Activated T-cell treated with anti-CD3 and anti-CD28 coated beads for 4 hours (primary cell): ENCODE data around the gene C1orf159.

Experiments
- DNase-seq: peaks from one replicate; pipeline ENCODE4 v3.0.0-alpha.2; 2020

C1orf159 gene

DNA sequence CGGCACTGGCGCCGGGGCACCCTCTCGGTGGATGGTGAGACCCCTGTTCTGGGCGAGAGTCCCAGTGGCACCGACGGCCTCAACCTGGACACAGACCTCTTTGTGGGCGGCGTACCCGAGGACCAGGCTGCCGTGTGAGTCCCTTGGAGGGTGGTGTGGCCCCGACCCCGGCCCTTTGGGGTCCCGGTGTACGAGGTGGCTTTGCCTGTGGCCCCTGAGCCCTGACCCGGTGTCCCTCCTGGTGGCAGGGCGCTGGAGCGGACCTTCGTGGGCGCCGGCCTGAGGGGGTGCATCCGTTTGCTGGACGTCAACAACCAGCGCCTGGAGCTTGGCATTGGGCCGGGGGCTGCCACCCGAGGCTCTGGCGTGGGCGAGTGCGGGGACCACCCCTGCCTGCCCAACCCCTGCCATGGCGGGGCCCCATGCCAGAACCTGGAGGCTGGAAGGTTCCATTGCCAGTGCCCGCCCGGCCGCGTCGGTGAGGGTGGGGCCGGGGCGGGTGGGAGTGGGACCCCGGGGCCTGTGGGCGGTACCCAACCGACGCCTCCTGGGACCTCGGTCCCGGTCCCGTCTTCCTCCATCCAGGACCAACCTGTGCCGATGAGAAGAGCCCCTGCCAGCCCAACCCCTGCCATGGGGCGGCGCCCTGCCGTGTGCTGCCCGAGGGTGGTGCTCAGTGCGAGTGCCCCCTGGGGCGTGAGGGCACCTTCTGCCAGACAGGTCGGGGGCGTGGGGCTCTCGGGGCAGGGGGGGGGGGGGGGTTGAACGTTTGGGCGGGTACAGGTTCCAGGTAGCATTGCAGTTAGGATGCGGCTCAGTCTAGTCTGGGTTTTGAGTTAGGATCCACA lies 66.3 kb downstream of the C1orf159 start:
- no peak for DNase-seq

DNA sequence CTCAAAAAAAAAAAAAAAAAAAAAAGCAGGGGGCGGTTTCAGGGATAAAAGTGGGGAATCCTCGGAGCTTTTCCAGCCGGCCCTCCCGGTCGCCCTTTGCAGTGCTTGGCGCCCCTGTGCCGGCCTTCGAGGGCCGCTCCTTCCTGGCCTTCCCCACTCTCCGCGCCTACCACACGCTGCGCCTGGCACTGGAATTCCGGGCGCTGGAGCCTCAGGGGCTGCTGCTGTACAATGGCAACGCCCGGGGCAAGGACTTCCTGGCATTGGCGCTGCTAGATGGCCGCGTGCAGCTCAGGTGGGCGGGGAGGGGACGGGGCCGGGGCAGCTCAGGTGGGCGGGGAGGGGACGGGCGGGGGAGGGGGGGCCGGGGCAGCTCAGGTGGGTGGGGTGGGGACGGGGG lies 67.1 kb downstream of the C1orf159 start:
- no peak for DNase-seq

DNA sequence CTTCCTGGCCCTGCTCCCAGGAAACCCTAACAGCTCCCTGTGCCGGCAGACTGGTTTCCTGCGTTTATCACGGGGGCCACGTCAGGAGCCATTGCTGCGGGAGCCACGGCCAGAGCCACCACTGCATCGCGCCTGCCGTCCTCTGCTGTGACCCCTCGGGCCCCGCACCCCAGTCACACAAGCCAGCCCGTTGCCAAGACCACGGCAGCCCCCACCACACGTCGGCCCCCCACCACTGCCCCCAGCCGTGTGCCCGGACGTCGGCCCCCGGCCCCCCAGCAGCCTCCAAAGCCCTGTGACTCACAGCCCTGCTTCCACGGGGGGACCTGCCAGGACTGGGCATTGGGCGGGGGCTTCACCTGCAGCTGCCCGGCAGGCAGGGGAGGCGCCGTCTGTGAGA lies 67.9 kb downstream of the C1orf159 start:
- no peak for DNase-seq

DNA sequence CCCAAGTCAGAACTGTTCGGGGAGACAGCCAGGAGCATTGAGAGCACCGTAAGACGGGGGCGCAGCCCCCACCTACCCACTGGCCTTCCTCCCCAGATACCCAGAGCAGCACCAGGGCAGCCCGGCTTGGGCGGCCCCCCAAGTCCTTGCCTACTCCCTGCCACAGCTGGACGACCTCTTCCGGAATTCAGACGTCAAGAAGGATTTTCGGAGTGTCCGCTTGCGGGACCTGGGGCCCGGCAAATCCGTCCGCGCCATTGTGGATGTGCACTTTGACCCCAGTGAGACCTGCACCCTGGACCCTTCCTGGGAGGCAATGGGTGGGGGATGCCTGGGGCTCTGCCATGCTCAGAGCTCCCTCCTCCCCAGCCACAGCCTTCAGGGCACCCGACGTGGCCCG lies 68.5 kb downstream of the C1orf159 start:
- DNase-seq = no peak

DNA sequence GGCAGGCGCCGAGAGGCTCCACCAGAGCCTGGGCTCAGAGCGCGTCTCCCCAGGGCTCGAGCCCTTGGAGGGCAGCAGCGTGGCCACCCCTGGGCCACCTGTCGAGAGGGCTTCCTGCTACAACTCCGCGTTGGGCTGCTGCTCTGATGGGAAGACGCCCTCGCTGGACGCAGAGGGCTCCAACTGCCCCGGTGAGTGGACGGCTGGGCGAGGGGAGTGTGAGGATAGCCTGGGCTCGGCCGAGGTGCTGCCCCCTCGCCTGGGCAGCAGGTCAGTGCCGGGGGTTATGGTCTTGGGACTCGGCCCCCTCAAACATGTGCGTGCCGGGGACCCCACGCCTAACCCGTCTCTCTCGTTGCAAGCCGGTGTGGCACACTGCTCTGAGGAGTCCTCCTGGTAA lies 69.1 kb downstream of the C1orf159 start:
- no peak for DNase-seq

DNA sequence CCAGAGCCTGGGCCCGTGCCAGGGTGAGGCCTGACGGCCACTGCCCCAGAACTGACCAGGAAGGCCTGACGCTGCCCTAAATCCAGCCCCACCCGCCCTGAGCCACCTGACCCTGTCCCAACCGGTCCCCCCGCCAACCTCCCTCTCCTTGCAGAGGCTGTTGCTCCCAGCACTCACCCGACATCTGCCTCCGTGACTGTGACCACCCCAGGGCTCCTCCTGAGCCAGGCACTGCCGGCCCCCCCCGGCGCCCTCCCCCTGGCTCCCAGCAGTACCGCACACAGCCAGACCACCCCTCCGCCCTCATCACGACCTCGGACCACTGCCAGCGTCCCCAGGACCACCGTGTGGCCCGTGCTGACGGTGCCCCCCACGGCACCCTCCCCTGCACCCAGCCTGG lies 69.6 kb downstream of the C1orf159 start:
- DNase-seq = no peak

DNA sequence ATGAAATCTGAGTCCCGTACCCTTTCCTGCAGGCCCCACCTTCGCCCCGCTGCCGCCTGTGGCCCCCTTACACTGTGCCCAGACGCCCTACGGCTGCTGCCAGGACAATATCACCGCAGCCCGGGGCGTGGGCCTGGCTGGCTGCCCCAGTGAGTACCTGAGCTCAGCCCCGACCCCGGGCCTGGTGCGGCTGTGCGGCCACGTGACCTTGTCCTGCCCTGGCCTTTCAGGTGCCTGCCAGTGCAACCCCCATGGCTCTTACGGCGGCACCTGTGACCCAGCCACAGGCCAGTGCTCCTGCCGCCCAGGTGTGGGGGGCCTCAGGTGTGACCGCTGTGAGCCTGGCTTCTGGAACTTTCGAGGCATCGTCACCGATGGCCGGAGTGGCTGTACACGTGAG lies 70.8 kb downstream of the C1orf159 start:
- DNase-seq = no peak

DNA sequence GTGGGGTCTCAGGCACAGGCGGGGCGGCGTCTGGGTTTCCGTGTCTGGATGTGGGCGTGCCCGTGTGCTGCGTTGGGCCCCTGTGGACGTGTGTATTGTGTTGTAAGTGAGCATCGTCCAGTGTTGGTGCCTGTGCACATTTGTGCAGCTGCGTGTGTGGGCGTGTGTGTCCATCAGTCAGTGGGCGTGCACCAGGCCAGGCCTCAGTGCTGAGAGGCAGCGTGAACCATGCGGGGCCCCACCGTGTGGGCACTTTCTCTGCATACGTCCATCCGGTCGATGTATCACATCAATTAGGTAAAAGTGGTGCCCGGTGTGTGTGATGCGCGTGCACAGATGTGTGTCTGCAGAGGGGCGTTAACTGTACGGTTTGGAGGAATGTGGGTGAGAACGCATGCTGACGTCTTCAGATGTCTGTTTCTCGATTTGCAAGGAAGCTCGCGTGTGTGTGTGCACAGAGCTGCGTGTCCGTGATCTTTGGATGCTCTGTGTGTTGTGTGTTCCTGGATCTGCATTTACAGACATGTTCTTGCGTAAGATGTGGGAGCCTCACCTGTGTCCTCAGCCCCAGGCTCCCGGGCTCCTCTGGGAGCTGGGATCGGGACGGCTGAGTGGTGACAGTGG lies 71.3 kb downstream of the C1orf159 start:
- no peak for DNase-seq

DNA sequence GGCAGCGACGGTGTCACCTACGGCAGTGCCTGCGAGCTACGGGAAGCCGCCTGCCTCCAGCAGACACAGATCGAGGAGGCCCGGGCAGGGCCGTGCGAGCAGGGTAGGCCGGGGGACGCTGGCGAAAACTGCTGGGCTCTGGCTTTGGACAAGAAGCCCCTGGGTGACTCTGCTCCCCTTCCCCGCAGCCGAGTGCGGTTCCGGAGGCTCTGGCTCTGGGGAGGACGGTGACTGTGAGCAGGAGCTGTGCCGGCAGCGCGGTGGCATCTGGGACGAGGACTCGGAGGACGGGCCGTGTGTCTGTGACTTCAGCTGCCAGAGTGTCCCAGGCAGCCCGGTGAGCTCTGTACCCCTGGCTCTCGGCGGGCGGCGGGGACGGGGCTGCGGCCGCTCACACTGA lies 72.0 kb downstream of the C1orf159 start:
- DNase-seq = no peak

DNA sequence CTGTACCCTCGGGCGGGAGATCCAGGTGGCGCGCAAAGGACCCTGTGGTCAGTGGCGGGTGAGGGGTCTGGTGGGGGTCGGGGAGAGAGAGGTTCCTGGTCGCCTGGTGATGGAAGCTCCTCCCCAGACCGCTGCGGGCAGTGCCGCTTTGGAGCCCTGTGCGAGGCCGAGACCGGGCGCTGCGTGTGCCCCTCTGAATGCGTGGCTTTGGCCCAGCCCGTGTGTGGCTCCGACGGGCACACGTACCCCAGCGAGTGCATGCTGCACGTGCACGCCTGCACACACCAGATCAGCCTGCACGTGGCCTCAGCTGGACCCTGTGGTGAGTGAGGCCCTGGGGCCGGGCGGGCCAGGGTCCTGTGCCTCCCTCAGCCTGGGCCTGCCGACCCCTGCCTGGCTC lies 72.5 kb downstream of the C1orf159 start:
- DNase-seq = no peak

DNA sequence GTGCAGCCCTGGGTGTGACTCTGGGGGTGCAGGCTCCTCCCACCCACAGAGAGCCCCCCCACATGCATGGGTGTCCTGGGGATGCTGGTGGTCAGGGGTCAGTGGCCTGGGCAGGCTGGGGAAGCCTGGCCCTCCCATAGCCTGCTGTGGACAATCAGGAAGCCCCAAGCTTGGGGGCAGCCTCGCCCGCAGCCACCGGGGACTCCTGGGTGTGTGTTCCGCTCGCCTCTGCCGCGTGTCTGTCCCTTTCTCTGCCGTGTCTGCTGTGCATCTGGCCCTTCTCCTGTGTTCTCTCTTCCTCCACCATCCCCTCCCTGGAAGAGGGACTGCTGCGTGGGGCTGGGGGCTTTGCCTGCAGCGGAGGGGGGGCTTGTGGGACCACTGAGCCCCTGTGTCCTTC lies 73.1 kb downstream of the C1orf159 start:
- DNase-seq = no peak

DNA sequence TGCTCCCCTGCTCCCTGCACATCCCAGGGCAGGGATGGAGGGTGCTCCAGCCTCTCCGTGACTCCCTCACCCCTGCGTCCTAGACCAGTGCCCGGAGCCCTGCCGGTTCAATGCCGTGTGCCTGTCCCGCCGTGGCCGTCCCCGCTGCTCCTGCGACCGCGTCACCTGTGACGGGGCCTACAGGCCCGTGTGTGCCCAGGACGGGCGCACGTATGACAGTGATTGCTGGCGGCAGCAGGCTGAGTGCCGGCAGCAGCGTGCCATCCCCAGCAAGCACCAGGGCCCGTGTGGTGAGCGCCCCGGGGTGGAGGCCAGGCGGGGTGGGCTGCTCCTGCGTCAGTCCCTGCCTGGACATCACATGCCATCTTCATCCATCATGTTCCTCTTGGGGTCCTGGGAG lies 74.0 kb downstream of the C1orf159 start:
- DNase-seq = no peak

DNA sequence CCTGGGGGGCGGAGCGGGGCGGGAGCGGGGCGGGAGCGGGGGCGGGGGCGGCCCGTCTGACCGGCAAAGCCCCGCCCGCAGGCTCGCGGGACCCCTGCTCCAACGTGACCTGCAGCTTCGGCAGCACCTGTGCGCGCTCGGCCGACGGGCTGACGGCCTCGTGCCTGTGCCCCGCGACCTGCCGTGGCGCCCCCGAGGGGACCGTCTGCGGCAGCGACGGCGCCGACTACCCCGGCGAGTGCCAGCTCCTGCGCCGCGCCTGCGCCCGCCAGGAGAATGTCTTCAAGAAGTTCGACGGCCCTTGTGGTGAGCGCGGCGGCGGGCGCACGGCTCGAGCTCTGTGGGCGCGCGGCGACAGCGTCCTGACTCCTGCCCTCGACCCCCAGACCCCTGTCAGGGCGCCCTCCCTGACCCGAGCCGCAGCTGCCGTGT lies 74.8 kb downstream of the C1orf159 start:
- no peak for DNase-seq

DNA sequence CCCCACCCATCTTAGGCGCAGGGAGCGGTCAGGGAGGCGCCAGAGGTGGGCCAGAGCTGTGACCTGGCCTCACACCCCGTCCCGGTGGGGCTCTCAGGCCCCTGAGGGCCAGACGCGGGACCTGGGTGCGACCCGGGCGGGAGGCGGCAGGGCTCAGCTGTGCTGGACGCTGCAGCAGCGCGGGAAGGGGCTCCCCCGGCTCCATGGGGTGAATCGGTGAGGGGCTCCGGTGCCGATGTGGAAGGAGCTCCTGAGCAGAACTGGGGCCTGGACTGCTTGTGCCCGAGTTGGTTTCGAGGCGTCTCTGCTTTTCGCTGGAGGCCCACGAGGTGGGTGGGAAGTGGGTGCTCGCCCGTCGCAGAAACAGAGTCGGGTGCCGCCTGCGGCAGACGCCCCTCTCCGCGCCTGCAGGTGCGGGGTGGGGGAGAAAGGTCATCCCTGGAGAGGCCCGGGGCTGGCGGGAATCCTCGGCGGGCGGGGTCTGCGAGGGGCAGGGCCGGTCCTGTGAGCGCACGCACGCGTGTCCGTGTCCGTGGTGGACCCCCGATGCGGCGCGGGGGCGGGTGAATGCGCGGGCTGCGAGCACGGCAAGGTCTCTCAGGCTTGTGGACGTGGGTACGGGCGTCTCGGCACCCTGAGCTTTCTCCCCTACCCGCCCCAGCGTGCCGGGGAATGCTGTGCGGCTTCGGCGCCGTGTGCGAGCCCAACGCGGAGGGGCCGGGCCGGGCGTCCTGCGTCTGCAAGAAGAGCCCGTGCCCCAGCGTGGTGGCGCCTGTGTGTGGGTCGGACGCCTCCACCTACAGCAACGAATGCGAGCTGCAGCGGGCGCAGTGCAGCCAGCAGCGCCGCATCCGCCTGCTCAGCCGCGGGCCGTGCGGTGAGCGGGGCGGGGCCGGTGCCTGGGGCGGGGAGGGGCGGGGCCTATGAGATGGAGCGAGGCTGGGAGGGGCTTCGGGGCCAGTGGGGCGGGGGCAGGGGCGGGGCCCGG lies 75.6 kb downstream of the C1orf159 start:
- DNase-seq = peak; percentile 66

DNA sequence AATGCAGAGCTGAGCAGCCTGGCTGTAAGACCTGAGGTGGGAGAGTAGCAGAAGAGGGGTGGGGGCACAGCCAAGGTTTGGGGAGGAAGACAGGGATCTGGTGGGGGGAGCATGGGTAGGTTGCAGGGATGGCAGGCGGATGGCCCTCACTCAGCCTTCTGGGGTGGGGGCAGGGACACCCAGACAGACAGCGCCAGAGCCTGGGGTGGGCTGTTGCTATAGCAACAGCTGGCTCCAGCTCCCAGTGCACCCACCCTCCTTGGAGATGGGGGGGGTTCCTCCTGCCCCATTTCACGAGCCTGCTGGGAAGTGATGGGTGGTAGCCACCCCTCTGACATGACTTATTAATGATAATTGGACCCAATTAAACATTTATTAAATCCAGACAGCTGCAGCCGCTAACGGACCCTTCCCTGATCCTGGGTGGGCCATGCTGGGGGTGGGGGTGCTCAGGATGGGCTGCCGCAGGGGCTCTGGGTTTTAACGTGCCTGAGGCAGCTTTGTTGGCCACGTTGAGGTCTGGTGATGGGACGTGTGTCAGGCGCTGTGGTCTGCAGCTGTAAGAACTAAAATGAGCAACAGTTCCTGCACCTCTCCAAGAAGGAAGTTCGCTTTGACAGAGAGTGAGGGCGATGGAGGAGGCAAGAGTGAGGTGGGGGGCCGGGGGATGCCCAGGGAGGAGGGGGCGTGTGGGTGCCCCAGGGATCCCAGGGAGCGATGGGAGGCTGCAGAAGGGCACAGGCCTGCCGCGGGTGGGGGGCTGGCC lies 76.6 kb downstream of the C1orf159 start:
- DNase-seq = no peak

DNA sequence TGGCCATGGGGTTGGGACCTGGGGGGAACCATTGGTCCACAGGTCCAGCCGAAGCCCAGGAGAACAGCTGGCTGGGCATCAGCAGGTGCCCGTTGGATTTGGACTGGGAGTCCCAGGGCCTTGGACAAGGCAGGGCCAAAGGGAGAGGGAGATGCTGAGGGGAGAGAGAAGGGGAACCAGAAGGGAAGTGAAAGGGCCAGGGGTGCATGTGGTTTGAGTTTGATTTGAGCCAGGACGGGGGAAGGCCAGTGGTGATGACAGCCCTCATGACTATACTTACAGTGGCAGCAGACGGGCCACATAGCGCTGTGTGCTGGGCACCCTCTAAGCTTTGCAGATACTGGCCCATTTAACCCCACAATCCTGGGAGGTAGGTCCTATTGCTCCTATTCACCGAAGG lies 77.2 kb downstream of the C1orf159 start:
- DNase-seq = no peak

DNA sequence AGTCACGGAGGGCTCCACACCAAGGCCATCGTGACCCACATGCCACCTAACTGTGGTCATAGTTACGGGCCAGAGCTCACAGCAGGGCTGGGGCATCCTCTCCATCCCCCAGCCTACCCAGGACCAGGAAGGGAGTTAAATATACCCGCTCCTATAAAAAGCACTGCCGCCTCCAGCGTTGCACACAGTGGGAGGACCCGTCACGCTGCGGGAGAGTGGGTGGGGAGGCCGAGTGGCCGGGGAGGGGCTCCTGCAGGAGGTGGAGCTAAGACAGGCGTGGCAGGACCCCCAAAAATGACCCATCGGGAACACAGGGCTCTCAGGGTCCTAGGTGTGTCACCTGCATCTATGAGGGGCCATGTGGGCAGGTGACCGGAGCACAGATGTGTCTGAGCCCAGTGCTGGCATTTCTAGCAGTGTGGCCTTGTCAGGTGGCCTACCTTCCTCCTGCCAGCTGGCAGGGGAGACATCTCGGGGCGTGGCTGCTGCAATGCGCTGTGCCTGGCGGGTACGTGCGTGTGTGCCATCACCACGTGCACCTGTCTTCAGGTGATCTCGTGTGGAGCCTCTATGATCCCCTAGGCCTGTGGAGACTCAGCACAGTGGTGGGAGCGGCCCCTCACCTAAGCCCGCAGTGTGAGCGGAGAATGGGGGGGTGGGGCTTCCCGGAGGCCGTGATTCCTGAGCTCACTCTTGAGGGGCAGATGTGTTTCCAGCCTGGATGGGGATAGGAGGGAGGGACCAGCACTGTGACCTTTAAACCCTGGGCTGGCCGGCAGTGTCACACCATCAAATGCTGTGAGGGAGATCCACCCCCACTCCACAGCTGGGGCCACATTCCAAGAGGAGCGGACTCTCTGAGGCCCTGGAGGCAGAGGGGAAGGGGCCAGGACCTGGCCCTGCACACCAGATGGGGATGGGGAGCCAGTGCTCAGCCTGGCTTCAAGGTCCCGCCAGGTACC lies 78.2 kb downstream of the C1orf159 start:
- no peak for DNase-seq

DNA sequence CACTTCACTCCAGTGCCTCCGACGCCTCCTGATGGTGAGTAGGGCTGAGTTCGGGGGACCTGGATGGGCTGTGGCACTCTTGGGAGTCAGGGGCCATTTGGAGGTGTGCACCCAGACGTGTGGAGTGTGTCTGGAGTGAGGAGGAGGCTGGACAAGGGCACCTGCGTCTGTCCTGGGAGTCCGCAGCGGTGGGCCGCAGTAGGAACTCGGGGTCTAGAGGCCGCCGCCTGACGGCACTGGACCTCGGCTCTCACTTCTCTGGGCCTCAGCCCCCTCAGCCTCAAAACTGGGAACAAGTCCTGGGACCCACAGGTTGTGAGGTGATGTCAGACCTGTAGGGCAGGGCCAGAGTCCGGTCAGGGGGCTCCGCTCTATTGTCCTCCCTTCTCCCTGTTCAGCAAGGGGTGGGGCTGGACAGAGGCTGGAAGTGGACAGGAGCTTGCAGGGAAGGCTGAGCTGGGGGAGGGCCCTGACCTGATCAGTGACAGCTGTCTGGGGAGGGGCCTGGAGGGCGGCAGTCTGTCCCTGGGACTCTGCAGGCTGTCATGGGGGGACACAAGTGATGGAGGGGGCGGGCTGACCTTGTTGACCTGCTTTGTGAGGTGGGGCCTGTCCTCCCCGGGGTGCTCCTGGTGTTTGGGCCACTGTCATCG lies 80.5 kb downstream of the C1orf159 start:
- DNase-seq = no peak

DNA sequence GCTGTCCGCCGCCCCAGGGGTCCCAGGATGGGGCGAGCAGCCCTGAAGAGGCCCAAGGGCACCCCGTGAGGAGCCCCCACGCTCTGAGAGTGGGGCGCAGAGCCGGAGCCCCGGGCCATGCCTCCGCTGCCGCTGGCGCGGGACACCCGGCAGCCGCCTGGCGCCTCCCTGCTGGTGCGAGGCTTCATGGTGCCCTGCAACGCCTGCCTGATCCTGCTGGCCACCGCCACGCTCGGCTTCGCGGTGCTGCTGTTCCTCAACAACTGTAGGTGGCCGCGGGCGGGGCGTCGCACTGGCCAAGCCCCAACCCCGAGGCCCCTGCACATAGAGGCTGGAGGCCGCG lies 81.5 kb downstream of the C1orf159 start:
- no peak for DNase-seq

DNA sequence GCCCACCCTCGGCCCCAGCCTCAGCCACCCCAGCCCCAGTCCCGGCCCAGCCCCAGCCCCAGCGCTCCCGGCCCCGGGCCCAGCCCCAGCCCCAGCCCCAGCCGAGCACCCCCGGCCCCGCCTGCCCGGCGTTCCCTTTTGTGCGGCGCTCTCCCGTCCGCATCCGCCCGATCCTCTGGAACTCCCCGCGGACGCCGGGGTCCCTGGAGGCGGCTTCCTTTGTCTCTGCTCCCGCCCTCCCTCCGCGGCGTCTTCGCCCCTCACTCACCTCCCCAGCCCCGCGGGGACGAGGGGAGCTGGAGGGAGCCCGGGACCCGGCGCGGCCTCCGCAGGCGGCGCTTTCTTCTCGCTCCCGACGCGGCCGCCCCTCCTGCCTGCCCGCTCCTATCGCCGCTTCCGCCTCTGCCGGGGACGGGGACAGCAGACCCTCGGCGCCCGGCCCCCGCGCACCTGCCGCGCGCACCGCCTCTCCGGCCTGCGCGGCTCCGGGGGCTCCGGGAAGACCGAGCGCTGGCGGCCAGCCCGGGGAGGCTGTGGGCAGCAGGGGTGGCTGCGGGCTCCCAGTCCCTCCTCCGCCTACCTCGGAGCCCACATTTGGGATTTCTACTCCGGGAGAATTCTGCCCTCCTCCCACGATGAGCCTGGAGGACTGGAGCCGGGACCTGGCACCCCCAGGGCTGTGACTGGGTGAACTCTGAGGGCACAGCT lies 82.0 kb downstream of the C1orf159 start:
- no peak for DNase-seq
